Measurements from ENCODE around the gene CPZ.
A peak's percentile ranks its signal among the peaks of the same experiment; 100 is the strongest.
"Not testable (repeated sequence)": the region's sequence is repeated elsewhere in the genome, so short reads cannot be mapped to it uniquely, and the experiment has no call there.

Gene CPZ

DNA sequence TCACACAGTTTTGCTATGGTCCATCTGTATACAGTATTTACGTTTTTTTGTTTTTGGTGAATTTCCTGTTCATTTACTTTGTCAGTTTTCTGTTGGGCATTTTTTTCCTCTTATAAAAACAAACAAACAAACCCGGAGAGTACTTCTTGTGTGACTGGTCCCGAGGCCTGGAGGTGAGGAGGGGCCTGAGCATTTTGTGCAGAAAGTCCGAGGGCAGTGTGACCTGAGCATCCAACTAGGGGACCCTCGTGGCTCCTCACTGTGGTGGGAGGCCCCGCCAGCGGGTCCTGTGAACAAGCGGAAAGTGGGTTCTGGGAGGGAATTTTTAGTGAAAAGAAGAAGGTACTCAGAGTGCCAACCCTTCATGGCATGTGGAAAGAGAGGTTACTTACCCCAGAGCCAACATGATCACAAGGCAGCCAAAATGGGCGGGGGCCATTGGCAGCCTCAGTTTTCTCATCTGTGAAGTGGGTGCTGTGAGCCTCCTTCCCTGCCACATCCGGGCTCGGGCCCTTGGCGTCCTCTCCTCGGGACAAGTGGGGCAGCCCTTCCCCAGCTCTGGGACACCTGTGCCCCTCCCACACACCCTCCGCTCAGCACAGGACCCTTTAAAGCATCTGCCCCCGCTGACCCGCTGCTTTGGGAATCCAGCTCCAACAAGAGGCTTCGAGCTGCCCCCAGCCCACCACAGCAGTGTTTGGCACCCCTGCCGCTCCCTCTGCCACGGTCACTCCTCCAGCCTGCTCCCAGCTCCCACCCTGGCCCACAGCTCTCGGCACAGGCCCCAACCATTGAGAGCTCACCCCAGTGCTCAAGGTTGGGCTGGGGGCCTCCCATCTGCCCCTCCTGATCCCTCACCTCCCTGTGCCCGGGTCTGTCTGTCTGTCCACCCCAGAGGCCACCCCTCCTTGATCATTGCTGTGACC, 35.2 kb upstream of the CPZ start:
- DNase-seq (ENCODE audit: low read depth): no peak

DNA sequence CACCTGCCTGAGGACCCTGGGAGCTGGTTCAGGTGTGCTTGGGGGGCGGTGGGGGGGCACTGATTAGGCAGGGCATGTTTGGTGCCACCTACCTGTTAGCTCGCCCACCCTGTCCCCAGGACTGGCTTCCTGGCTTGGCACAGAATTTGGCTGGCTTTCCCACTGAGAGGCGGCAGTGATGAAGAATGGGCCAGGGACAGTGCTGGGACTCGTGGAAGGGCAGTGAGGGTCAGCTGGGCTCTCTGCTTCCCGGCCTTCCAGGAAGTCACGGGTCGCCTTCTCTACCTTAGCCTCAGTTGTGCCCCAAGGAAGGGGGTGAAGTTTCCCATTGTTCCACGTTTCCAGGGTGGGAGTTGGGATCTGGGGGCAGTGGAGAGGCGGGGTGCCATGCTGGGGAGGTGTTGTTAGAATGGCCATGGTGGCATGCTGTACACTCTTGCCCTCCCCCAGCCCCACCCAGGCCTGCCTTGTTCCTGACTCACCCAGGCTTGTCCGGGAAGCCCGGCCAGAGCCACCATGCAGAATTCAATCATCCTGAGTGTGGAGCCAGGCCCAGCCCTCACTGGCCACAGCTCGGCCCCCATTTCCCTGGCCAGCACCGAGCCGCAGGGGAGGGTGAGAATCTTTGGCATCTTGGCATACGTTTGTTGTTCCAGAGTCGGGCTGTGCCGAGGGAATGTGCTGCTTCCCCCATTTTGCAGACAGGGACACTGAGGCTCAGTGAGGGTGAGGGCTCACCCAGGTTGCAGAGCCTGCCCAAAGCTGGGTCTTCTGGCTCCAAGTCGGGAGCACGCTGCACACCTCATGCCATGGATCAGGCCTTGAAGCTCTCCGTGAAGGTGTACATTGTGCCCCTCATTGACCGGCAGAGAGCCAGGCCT, 34.2 kb upstream of the CPZ start:
- DNase-seq (ENCODE audit: low read depth): no peak

DNA sequence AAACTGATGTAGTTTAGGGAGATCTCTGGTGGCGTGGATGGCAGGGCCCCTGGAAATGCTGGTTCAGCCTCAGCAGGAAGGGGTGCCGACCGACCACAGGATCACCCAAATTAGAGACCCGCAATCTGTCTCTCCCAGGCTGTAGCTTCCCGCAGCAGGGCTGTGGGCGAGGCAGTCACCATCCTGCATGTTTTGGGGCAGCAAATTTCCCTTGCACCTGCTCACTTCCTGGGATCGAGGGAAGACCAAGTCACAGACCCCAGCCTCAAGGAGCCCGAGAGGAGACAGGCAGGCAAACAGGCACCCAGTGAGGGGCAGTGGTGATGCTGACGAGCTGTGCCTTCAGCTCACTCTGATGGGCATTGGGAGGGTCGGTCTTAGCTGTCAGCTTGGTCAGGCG, 33.6 kb upstream of the CPZ start:
- no peak for DNase-seq (ENCODE audit: low read depth)

DNA sequence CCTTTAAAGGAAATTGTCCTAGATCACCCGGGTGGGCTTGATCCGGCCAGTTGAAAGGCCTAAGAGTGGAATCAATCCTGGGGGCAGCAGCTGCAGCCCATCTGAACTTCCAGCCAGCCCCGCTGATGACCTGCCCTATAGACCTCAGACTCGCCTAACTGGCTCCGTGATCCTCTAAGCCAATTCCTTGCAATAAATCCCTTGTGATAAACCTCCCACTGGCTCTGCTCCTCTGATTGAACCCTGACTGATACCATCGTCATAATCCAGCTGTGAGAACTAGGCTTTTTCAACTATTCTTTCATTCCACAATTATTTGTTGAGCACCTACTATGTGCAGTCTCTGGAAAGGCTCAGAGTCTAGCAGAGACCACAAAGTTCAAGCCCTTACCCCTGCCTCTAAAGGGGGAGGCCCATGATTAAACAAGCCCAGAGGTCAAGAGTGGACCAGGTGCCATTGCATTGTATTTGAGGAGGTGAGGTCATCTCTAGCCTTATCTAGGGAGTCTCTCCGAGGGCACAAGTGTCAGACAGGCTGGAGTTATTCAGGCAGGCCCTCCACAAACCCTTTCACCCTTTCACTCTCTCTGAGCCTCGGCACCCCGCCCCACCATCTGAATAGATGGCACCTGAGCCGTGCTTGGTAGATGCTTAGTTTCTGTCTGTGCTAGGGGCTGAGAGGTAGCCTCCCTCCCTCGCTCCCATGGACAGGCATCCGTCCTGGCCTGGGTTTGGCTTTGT, 32.9 kb upstream of the CPZ start:
- DNase-seq (ENCODE audit: low read depth): no peak

DNA sequence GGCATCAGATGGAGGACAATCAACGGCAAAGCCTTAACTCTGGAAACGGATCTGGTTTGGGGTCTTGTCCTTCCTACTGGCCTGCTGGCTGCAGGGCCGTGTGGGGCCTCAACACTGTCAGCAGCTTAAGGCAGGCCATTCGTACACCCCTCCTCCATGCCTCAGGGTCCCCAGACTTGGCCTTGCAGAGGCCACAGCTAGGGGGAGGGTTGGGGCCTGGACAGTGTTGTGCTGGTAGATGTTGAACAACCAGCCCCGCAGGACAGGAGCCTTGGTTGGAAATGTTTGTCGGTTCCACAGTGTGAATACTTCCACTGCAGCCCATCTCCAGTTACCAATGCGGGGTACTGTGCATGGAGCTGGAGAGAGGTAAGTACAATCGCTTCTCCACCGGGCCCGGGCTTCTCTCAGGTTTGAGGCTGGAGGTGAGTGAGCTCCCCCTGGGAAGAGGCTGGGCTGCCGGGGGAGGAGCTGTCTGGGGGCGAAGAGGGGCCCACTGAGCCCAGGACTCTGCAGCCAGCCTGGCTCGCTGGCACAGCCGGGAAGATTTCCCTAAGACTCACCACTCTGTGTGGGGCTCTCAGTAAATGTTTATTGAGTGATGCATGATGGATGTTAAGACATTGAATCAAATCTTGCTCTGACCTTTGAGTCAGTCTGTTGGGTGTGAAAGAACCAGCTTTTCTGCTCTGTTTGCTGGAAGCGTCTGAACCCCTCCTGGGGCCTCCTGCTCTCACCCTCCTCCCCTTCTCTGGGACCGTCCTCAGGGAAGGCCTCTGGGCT, 32.1 kb upstream of the CPZ start:
- DNase-seq (ENCODE audit: low read depth): no peak

DNA sequence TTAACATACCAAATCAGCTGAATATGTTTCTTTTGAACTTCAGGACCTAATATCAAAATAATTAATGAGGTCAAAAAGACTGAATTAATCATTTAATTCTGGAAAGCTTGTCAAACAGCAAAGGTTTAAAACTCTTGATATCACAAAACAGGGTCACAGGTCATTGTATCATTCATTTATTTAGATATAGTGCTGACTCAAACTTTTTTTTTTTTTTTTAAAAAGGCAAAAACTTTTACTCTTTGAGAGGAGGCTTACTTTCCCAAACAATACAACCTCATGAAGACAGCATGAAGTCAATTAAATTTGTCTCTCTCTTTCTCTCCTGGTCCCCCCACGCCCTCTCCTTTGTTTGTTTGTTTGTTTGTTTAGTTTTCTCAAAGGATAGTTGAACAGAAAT, 28.0 kb upstream of the CPZ start:
- DNase-seq (ENCODE audit: low read depth): no peak

DNA sequence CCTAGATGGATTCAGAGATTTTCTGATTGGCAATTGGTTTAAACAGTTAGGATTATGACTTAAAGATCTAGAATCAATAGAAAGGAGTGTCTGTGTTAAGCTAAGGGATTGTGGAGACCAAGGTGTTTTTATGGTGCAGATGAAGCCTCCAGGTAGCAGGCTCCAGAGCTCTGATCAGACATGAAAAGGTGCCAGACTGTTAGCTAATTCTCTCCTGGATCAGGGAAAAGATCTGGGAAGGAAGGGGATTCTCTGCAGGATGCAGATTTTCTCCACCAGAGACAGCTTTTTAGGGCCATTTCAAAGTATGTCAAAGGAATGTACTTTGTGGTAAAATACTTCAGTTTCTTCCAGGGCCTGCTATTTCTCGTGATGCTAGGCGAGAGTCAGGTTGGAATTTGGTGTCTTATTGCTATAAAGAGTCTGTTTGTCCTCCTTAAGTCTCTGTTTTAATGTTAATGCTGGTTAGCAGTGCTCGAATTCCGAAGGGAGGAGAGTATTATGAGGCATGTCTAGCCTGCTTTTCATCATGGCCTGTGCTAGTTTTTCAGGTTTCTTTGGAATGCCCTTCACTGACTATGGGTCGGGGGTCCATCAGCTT, 24.4 kb upstream of the CPZ start:
- DNase-seq (ENCODE audit: low read depth): no peak

DNA sequence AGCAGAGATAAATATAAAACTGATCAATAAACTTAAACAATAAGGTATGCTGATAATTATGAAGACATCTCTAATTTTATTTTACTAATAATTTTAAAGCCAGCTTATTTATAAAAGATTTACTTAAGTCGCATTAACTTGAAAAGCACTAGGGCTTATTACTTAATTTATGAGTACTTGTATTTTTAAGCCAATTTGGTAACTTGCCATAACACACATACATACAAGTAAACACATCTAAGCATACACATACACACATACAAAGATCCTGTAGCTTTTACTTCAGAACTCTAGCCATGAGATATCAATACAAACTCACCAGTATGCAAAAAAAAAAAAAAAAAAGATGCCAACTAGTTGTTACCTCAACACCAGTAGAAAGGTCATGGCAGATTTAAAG, 22.4 kb upstream of the CPZ start:
- DNase-seq (ENCODE audit: low read depth): no peak

DNA sequence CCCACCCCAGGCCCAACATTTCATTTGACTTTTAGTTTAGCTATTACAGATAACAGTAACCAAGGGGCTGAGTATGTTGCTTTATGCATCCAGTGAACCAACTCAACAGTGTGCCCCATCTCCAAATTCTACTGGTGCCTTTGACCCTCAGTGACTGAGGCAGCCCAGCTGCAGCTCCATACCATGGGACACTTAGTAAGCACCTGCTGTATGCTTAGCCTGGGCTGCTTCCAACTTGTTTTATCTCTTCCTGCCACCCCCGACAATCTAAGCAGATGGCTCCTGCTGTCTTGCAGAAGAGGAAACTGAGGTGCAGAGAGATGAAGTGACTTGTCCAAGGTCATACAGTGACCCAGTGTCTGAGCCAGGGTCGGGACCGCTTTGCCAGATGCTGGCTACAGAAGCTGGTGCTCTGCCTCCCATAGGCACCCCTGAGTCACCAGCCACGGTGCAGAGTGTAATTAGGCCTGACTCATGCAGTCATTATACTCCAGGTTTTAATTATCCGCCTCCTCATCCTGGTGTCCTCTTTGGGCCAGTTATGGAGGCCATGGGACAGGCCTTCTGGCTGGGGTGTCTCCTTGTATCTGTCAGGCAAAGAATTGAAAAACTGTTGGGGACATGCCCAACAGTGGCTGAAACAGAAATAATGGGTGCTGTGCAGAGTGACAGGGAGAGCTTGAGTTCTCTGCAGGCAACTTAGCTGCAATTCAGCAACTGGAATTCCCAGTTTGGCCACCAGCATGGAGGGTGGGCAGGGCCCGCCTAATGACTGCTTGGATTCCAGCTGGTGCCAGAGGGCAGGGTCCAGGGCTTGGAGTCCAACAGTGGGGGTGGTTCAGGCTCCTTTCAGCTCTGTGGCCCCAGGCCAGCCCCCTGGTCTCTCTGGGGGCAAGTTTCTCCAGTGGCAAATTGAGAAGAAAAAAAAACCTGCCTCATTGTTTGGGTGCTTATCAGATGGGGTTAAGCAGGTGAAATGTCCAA, 20.6 kb upstream of the CPZ start:
- no peak for DNase-seq (ENCODE audit: low read depth)

DNA sequence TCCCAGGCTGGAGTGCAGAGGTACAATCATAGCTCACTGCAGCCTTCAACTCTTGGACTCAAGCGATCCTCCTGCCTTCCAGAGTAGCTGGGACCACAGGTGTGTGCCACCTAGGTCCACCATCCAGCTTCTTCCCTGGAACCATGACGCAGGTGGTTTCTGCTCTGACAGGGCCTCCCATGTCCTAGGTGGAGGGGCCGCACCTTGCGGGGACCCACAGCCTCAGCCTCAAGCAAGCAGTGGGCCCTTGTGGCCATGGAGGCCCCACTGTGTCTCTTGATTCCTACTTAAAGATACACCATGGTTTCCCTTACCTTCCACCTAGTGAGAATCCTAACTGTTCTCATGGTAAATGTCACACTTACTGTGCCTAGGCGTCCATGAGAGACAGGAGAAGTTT, 19.3 kb upstream of the CPZ start:
- no peak for DNase-seq (ENCODE audit: low read depth)

DNA sequence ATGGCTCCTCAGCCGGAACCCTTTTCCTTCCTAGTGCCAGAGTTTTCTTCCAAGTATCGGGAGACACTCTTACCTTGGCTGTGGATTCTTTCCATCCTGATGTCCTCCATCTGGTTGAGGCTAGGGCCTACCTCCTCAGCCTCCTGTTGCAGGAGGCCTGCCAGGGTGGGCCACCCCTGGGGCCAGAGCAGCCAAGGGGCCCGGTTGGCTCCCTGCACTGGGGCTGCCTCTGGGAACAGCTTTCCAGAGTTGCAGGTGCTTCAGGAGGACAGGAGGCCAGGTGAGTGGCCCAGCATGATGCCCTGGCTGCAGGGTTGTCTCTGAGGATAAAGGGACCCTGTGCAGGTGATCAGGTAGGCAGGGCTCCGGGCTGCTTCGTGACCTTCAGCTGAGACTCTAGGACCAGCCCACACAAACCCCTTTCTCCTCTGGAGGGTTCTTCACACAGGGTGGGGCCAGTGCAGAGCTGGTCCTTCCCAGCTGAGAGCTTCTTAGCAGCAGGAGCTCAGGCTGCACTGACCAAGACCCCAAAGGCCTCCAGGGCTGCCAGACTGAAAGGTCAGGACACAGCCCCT, 17.7 kb upstream of the CPZ start:
- no peak for DNase-seq (ENCODE audit: low read depth)

DNA sequence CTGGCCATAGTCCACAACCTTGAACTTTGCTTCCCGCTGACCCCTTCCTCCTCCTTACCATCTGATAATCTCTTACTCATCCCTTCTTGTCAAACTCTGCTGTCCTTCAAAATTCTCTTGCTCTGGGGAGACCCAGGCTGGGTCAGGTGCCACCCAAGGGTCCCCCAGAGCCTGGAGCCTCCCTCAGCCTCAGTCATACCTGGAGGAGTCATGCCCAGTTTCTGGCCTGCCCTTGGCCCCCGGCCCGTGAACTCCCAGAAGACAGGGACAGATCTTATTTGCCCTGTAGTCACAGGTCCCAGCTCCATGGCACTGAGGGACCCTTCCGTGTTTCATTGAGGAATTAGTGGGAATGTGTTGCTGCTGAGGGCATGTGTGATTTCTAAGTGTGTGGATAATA, 17.1 kb upstream of the CPZ start:
- no peak for DNase-seq (ENCODE audit: low read depth)

DNA sequence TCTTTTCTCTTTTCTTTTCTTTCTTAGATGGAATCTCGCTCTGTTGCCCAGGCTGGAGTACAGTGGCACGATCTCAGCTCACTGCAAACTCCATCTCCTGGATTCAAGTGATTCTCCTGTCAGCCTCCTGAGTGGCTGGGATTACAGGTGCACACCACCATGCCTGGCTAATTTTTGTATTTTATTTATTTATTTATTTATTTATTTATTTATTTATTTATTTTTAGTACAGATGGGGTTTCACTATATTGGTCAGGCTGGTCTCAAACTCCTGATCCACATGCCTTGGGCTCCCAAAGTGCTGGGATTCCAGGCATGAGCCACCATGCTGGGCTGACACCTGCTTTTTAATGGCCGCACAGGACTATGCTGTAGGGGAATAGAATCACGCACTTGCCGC, 16.0 kb upstream of the CPZ start:
- not testable (repeated sequence) for DNase-seq (ENCODE audit: low read depth)

DNA sequence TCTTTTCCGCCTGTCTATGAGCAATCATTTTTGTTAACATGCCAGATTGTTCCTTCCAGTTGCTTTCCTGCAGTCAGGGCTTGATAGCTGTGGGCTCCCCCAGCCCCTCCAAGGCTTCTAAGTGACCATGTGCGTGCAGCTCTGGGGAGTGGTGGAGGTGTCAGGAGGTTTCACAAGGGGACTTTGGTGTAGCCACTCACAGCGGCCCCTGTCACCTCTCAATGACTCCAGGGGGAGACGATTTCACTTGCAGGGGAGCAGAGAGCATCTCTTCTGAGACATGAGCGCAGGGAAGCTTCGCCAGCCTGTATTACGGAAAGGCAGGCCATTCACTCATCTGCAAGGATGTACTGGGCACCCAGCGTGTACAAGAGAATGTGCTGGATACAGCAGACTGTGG, 15.5 kb upstream of the CPZ start:
- DNase-seq (ENCODE audit: low read depth): no peak

DNA sequence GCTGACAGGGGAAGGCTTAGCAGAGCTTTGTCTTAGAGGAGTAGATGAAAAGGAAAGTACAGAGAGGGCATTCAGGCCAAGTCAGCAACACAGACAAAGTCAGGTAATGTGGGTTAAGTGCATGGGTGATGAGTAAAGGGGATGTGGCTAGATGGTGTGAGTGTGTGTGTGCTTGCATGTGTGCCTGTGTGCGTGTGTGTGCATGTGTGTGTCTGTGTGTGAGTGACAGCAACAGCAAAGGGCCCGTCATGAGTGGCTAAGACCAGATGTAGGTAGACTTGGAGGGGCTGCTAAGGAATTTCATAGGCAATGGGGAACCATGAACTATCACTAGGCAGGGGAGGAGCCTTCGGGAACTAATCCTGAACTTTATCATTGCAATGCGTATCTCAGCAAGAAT, 14.6 kb upstream of the CPZ start:
- DNase-seq (ENCODE audit: low read depth): no peak

DNA sequence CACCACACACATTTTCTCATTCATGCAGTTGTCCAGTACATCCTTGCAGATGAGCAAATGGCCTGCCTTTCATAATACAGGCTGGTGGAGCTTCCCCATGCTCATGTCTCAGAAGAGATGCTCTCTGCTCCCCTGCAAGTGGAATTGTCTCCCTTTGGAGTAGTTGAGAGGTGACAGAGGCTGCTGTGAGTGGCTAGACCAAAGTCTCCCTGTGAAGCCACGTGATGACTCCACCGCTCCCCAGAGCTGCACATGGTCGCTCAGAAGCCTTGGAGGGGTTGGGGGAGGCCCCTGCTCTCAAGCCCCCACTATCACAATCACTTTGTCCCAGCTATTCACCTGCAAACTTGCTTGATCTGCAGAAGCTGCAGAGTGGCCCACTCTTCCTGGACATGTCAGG, 13.8 kb upstream of the CPZ start:
- no peak for DNase-seq (ENCODE audit: low read depth)

DNA sequence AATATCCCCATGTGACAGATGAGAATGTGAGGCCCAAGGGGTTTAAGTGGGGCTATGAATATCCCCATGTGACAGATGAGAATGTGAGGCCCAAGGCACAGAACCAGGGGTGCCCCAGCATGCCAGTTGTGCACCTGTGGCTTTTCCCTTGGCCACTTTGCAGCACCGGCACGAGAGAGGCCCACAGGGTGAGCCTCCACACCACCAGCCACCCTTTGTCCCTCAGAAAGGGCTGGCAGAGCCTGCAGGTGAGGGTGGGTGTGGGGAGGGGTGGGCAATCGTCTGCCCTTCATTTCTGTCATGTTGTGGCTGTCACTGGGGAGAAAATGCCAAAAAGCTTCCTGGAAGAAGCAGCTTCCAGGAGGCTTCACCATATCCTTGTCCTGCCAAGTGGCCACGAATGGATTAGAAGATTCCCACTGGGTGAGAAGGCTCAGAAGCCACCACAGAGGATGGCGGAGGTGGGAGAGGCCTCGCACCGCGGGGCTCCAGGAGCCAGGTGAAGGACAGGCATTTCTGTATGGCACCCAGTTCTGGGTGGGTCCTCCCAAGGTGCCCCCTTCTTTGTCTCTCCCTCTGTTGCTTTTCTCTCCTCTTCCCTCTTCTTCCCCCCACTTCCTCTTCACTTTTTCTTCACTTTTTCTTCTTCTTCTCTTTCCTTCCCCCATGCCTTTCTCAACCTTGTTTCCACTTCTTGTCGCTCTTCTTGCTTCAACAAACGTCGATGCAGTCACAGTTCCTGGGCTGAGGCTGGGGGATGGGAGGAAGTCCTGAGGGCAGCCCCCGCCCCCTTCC, 12.8 kb upstream of the CPZ start:
- DNase-seq (ENCODE audit: low read depth): no peak

DNA sequence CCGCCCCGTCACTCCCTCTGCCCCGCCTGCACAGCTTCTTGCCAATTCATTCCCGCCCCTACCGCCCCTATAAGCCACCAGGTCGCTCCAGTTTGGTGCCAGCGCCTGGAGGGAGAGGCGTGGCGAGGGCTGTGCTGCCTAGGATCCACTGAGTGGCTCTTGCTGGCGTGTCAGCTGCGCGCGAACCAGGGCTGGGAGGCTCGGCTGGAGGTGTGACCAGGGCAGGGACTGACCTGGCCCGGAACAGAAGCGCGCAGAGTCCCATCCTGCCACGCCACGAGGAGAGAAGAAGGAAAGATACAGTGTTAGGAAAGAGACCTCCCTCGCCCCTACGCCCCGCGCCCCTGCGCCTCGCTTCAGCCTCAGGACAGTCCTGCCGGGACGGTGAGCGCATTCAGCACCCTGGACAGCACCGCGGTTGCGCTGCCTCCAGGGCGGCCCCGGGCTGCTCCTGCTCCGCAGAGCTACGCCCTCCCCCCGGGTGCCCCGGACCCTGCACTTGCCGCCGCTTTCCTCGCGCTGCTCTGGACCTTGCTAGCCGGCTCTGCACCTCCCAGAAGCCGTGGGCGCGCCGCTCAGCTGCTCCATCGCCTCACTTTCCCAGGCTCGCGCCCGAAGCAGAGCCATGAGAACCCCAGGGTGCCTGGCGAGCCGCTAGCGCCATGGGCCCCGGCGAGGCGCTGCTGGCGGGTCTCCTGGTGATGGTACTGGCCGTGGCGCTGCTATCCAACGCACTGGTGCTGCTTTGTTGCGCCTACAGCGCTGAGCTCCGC, 12.1 kb upstream of the CPZ start, which contains the start of gene GPR78:
Gene GPR78 (plus strand): TSS at position 72 of the 773 bp plus-strand sequence. CDS start 591 bp downstream, at position 663.
- peak; percentile 24 for DNase-seq (ENCODE audit: low read depth)
